ENCODE data around the gene MEGF6.

The MEGF6 gene

GRCh38 chr1:3460672-3461131, 150.6 kb downstream of the MEGF6 start:
- no peak for TF ChIP-seq CTCF (IDR thresholded peaks at IDR 0.05; ENCODE audit: borderline replicate concordance, control extremely low read depth, extremely low read depth, insufficient read depth, missing control alignments)
- in situ Hi-C loops (cut with MboI; ENCODE audit: low sequenced_read_pairs, unreplicated experiment): no loop called here
- DNase-seq (ENCODE audit: low spot score): no peak

GRCh38 chr1:3459940-3460671, 151.2 kb downstream of the MEGF6 start:
- TF ChIP-seq CTCF (IDR thresholded peaks at IDR 0.05; ENCODE audit: borderline replicate concordance, control extremely low read depth, extremely low read depth, insufficient read depth, missing control alignments): no peak
- in situ Hi-C loops (cut with MboI; ENCODE audit: low sequenced_read_pairs, unreplicated experiment): no loop called here
- DNase-seq (ENCODE audit: low spot score): no peak

GRCh38 chr1:3459051-3459908, 152.0 kb downstream of the MEGF6 start:
- TF ChIP-seq CTCF (IDR thresholded peaks at IDR 0.05; ENCODE audit: borderline replicate concordance, control extremely low read depth, extremely low read depth, insufficient read depth, missing control alignments): no peak
- DNase-seq (ENCODE audit: low spot score): no peak
- in situ Hi-C loops (cut with MboI; ENCODE audit: low sequenced_read_pairs, unreplicated experiment): no loop called here

- no peak for DNase-seq (ENCODE audit: low spot score)
- in situ Hi-C loops (cut with MboI; ENCODE audit: low sequenced_read_pairs, unreplicated experiment): no loop called here
- no peak for TF ChIP-seq CTCF (IDR thresholded peaks at IDR 0.05; ENCODE audit: borderline replicate concordance, control extremely low read depth, extremely low read depth, insufficient read depth, missing control alignments)
These were observed 153.1 kb downstream of the MEGF6 start for GRCh38 chr1:3457910-3458883.

GRCh38 chr1:3456964-3457909, 154.1 kb downstream of the MEGF6 start:
- in situ Hi-C loops (cut with MboI; ENCODE audit: low sequenced_read_pairs, unreplicated experiment): no loop called here
- TF ChIP-seq CTCF (IDR thresholded peaks at IDR 0.05; ENCODE audit: borderline replicate concordance, control extremely low read depth, extremely low read depth, insufficient read depth, missing control alignments): no peak

More at GRCh38 chr1:3456964-3457909, 154.1 kb downstream of the MEGF6 start:
- no peak for DNase-seq (ENCODE audit: low spot score)
